ENCODE results near the gene AGPAT3. TPM values are rescaled to one million over a fixed set of nuclear protein-coding genes. Genes with fewer than 3 reads are reported as not detected.

Gene AGPAT3
- total and polyA plus RNA-seq, 3 donors from 2014 or later = 64.5 to 77.5 (median 69.8) TPM

- H3K4me1 ChIP-seq = no peaks in the 10 kb centered on the region
- intact Hi-C loops (cut with DNase I; ENCODE audit: low total_unique reads) = no loop called here
- no peaks in the 10 kb centered on the region for H3K9me3 ChIP-seq
- no peak overlapping the region for H3K27ac ChIP-seq
- WGBS, 2 donors = 87 to 91% methylated on average over 8 of the region's 8 CpGs
- no peaks in the 10 kb centered on the region for H3K27me3 ChIP-seq
- no peak overlapping the region for H3K4me3 ChIP-seq
- H3K36me3 ChIP-seq (ENCODE audit: low read depth, missing control alignments) = no peaks in the 10 kb centered on the region
- TF ChIP-seq CTCF (IDR thresholded peaks at IDR 0.05) (no peak), POLR2A (IDR thresholded peaks at IDR 0.05) (no peak)
- DNase-seq = no peak
Measured at GRCh38 chr21:44019568-44019958, 154.5 kb downstream of the AGPAT3 start.

- Histone ChIP-seq H3K27ac (no peak overlapping the region), H3K27me3 (no peaks in the 10 kb centered on the region), H3K4me1 (peaks cover 10% of the 10 kb centered on the region), H3K9me3 (no peaks in the 10 kb centered on the region), H3K36me3 (ENCODE audit: low read depth, missing control alignments) (no peaks in the 10 kb centered on the region), H3K4me3 (no peak overlapping the region)
- intact Hi-C loops (cut with DNase I; ENCODE audit: low total_unique reads) = loop anchor here (10.0 kb wide), 1 partner anchor 54 kb away; no protein-coding TSS in a partner anchor
- TF ChIP-seq CTCF (IDR thresholded peaks at IDR 0.05) (no peak), POLR2A (IDR thresholded peaks at IDR 0.05) (no peak)
- DNase-seq = no peak
- WGBS, 2 donors = 82 to 89% methylated on average over 4 of the region's 4 CpGs
Measured at GRCh38 chr21:44020551-44020950, 155.5 kb downstream of the AGPAT3 start.

- H3K9me3 ChIP-seq = no peaks in the 10 kb centered on the region
- H3K27ac ChIP-seq = no peak overlapping the region
- no peaks in the 10 kb centered on the region for H3K27me3 ChIP-seq
- intact Hi-C loops (cut with DNase I; ENCODE audit: low total_unique reads) = loop anchor here (10.0 kb wide), 1 partner anchor 54 kb away; no protein-coding TSS in a partner anchor
- no peak for DNase-seq
- no peaks in the 10 kb centered on the region for H3K36me3 ChIP-seq (ENCODE audit: low read depth, missing control alignments)
- 65 to 79% methylated on average over 1 of the region's 1 CpG for WGBS, 2 donors
- no peak overlapping the region for H3K4me3 ChIP-seq
- TF ChIP-seq CTCF (IDR thresholded peaks at IDR 0.05) = no peak
- no peak for TF ChIP-seq POLR2A (IDR thresholded peaks at IDR 0.05)
- H3K4me1 ChIP-seq = peaks cover 15% of the 10 kb centered on the region
Measured at GRCh38 chr21:44021064-44021463, 156.0 kb downstream of the AGPAT3 start.

GRCh38 chr21:44024257-44024656 lies 159.2 kb downstream of the AGPAT3 start:
- DNase-seq = no peak
- H3K4me1 ChIP-seq = peaks cover 18% of the 10 kb centered on the region
- no peaks in the 10 kb centered on the region for H3K36me3 ChIP-seq (ENCODE audit: low read depth, missing control alignments)
- 63 to 69% methylated on average over 1 of the region's 1 CpG for WGBS, 2 donors
- H3K27me3 ChIP-seq = no peaks in the 10 kb centered on the region
- H3K4me3 ChIP-seq = no peak overlapping the region
- intact Hi-C loops (cut with DNase I; ENCODE audit: low total_unique reads) = loop anchor here (10.0 kb wide), 1 partner anchor 51 kb away; no protein-coding TSS in a partner anchor
- peak overlapping the region in 1 of 2 donors; percentile 12 for H3K27ac ChIP-seq
- no peaks in the 10 kb centered on the region for H3K9me3 ChIP-seq
- TF ChIP-seq POLR2A (IDR thresholded peaks at IDR 0.05) (no peak), CTCF (IDR thresholded peaks at IDR 0.05) (no peak)

- intact Hi-C loops (cut with DNase I; ENCODE audit: low total_unique reads) = loop anchor here (10.0 kb wide), 1 partner anchor 50 kb away; no protein-coding TSS in a partner anchor
Measured at GRCh38 chr21:44024887-44025353, 159.9 kb downstream of the AGPAT3 start.

More at GRCh38 chr21:44024887-44025353, 159.9 kb downstream of the AGPAT3 start:
- DNase-seq = peak; percentile 56
- WGBS, 2 donors = 35 to 54% methylated on average over 8 of the region's 8 CpGs
- no peak overlapping the region for H3K4me3 ChIP-seq
- H3K4me1 ChIP-seq = peaks cover 18% of the 10 kb centered on the region
- no peaks in the 10 kb centered on the region for H3K27me3 ChIP-seq
- H3K36me3 ChIP-seq (ENCODE audit: low read depth, missing control alignments) = no peaks in the 10 kb centered on the region
- H3K9me3 ChIP-seq = no peaks in the 10 kb centered on the region
- TF ChIP-seq CTCF (IDR thresholded peaks at IDR 0.05) (no peak), POLR2A (IDR thresholded peaks at IDR 0.05) (no peak)
- H3K27ac ChIP-seq = peak overlapping the region in 1 of 2 donors; percentile 12

All from testis (tissue), 3 donors.